ENCODE results near the gene TEX54.
"Not testable (repeated sequence)": the region's sequence is repeated elsewhere in the genome, so short reads cannot be mapped to it uniquely, and the experiment has no call there.

Gene TEX54

DNA sequence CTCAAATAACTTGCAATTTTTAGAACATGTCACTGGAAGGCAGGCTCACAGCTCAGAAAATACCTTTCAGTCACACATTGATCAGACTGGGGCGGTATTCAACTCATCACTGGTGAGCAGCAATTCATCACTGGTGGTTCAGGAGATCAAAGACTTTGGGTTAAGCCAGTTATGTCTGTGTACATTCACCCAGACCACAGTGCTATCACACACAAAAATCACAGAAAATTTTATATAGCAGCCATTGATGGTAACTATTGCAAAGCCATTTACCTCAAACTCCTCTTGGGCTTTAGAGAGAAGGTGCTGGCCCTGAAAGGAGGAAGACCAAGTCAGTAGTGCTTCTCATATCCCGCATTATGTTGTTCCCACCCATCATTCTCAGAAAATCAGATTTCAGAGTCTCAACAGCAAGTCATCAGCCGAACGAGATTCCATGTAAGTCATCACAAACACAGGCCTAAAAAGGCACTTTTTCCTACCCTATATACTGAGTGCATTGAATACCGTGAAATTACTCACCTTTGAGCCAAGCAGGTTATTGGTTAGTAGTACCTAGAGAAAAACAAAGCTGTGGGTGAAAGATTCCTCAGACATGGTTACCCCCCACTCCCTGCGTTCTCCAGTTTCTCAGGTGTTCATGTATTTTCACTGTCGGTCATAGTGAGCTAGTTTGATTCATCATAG is 20.8 kb upstream of the TEX54 start:
- H3K9ac ChIP-seq (ENCODE audit: low read length): peak overlapping the region; percentile 31
- H3K4me1 ChIP-seq (ENCODE audit: control insufficient read depth, insufficient read depth, low read length): peaks cover 20% of the 10 kb centered on the region
- no peaks in the 10 kb centered on the region for H3K9me3 ChIP-seq (ENCODE audit: control insufficient read depth, low read length)
- no peaks in the 10 kb centered on the region for H3K27me3 ChIP-seq (ENCODE audit: control insufficient read depth, insufficient read depth, low read length)
- peak overlapping the region; percentile 81 for H3K4me3 ChIP-seq (ENCODE audit: low read length)
- H3K36me3 ChIP-seq (ENCODE audit: control insufficient read depth, insufficient read depth, low read length): no peaks in the 10 kb centered on the region

DNA sequence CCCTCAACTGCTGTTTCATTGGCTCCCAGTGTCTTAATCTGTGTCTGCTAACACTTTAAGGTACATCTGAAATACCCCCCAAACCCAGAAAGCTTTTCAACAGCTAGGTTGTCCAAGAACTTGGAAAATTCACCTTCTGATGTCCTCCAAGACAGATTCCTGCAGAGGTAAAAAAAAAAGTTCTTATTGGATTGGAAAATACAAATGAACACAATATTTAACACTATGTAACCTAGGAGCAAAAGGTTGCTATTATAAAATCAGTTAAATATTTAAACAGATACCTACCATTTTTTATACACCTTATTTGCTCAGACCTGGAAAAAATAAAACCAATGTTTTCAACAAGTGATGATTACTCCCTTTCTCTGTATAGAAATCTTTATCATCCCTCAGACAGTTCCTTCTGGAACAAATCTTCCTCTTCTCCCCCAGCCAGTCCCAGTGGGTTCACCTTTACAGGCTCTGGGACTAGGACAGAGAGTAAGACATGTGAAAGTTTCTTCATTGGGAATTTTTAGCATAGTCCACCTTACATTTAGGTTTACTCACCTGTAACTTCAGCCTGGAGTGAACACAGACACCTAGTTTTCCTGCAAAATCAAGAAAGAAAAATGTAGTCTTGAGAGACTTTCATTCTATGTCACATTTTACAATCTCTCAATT is 20.0 kb upstream of the TEX54 start:
- Histone ChIP-seq H3K4me1 (ENCODE audit: control insufficient read depth, insufficient read depth, low read length) (peaks cover 15% of the 10 kb centered on the region), H3K36me3 (ENCODE audit: control insufficient read depth, insufficient read depth, low read length) (no peaks in the 10 kb centered on the region), H3K27me3 (ENCODE audit: control insufficient read depth, insufficient read depth, low read length) (no peaks in the 10 kb centered on the region), H3K4me3 (ENCODE audit: low read length) (no peak overlapping the region), H3K9me3 (ENCODE audit: control insufficient read depth, low read length) (no peaks in the 10 kb centered on the region), H3K9ac (ENCODE audit: low read length) (no peak overlapping the region)

DNA sequence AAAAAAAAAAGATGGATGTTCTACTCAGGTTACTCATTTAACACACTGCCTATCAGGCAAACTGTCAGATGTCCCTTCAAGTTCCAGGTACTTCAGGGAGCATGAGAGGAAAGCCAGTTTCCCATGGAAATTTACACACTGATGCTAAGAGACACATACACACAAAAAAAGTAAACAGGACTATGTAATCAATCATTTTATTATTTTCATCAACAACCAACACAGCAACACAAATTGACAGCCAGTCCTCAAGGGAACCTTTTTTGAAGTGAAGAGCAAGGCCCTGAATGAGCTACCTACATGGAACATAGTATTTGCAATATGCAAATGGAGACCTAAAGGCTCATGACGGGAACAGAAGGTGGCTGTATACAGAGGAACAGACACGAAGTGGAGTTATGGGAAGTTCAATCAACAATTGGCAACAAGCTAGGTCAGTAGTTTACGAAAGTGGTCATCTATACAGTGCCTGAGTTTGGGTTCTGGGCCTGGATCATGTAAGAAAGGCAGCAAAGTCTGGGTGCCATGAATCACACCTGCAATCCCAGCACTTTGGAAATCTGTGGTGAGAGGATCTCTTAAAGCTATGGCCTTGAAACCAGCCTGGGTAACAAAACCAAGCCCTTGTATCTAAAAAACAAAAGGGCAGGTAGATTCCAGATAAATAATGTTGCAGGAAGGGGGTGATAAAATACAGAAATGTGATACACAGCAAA is 19.3 kb upstream of the TEX54 start:
- Histone ChIP-seq H3K9ac (ENCODE audit: low read length) (no peak overlapping the region), H3K4me1 (ENCODE audit: control insufficient read depth, insufficient read depth, low read length) (peaks cover 15% of the 10 kb centered on the region), H3K36me3 (ENCODE audit: control insufficient read depth, insufficient read depth, low read length) (no peaks in the 10 kb centered on the region), H3K9me3 (ENCODE audit: control insufficient read depth, low read length) (no peaks in the 10 kb centered on the region), H3K27me3 (ENCODE audit: control insufficient read depth, insufficient read depth, low read length) (no peaks in the 10 kb centered on the region), H3K4me3 (ENCODE audit: low read length) (no peak overlapping the region)

DNA sequence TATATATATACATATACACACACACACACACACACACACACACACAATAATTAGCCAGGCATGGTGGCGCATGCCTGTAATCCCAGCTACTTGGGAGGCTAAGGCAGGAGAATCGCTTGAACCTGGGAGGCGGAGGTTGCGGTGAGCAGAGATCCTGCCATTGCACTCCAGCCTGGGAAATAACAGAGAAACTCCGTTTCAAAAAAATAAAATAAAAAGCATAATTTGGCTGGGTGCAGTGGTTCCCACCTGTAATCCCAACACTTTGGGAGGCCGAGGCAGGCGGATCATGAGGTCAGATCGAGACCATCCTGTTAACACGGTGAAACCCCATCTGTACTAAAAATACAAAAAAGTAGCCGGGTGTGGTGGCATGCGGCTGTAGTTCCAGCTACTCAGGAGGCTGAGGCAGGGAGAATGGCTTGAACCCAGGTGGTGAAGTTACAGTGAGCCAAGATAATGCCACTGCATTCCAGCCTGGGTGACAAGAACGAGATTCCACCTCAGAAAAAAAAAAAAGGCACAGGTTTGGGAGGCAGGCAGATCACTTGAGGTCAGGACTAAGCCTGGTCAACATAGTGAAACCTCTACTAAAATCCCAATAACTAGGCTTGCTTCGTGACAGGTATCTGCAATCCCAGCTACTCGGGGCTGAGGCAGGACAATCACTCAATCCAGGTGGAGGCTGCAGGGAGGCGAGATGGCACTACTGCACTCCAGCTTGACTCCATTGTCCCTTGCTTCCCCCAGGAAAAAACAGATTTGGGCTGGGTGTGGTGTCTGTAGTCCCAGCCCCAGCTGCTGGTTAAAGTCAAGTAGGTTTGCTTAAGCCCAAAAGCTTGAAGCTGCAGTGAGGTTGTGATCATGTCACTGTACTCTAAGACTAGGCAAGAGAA is 18.5 kb upstream of the TEX54 start:
- H3K9me3 ChIP-seq (ENCODE audit: control insufficient read depth, low read length): no peaks in the 10 kb centered on the region
- peaks cover 15% of the 10 kb centered on the region for H3K4me1 ChIP-seq (ENCODE audit: control insufficient read depth, insufficient read depth, low read length)
- H3K27me3 ChIP-seq (ENCODE audit: control insufficient read depth, insufficient read depth, low read length): no peaks in the 10 kb centered on the region
- H3K4me3 ChIP-seq (ENCODE audit: low read length): no peak overlapping the region
- no peak overlapping the region for H3K9ac ChIP-seq (ENCODE audit: low read length)
- no peaks in the 10 kb centered on the region for H3K36me3 ChIP-seq (ENCODE audit: control insufficient read depth, insufficient read depth, low read length)

DNA sequence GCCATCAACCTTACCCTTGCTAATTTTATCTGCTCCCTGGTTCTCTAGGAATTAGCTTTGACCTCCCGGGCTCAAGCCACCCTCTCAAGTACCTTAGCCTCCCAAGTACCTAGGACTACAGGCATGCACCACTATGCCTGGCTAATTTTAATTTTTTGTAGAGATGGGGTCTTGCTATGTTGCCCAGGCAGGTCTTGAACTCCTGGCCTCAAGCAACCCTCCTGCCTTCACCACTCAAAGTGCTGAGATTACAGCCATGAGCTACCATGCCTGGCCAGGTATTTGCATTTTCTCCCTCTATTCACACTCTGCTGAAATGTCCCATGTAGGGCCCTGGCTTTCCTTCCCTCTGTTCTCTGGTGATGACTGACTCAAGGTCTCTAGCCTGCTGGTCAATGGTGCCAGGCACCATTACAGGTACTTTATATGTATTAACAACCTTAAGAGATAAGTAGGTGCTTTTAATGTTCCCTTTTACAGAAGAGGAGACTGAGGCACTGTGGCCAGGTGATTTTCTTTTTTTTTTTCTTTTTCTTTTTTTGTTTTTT is 15.2 kb upstream of the TEX54 start:
- no peak overlapping the region for H3K4me3 ChIP-seq (ENCODE audit: low read length)
- no peaks in the 10 kb centered on the region for H3K36me3 ChIP-seq (ENCODE audit: control insufficient read depth, insufficient read depth, low read length)
- H3K4me1 ChIP-seq (ENCODE audit: control insufficient read depth, insufficient read depth, low read length): peaks cover under 1% of the 10 kb centered on the region
- H3K27me3 ChIP-seq (ENCODE audit: control insufficient read depth, insufficient read depth, low read length): no peaks in the 10 kb centered on the region
- H3K9ac ChIP-seq (ENCODE audit: low read length): no peak overlapping the region
- no peaks in the 10 kb centered on the region for H3K9me3 ChIP-seq (ENCODE audit: control insufficient read depth, low read length)

DNA sequence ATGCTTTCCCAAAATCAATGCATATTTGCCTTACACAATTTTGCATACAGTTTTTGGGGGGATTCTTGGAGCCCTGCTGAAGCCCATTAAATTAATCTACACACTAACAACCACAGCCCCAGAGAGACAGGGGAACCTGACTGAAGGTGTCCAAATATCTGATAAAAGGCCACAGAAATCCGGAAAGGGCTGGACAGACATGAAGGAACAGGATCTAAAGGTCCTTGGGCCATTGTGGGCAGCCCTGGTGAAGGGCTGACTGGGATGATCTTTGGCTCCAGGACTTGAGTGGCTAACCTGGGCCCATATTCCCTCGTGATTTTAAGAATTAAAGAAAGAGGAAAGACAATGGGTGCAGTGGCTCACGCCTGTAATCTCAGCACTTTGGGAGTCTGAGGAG is 13.5 kb upstream of the TEX54 start:
- Histone ChIP-seq H3K36me3 (ENCODE audit: control insufficient read depth, insufficient read depth, low read length) (no peaks in the 10 kb centered on the region), H3K27me3 (ENCODE audit: control insufficient read depth, insufficient read depth, low read length) (no peaks in the 10 kb centered on the region), H3K9ac (ENCODE audit: low read length) (no peak overlapping the region), H3K9me3 (ENCODE audit: control insufficient read depth, low read length) (no peaks in the 10 kb centered on the region), H3K4me3 (ENCODE audit: low read length) (no peak overlapping the region), H3K4me1 (ENCODE audit: control insufficient read depth, insufficient read depth, low read length) (peaks cover 10% of the 10 kb centered on the region)

DNA sequence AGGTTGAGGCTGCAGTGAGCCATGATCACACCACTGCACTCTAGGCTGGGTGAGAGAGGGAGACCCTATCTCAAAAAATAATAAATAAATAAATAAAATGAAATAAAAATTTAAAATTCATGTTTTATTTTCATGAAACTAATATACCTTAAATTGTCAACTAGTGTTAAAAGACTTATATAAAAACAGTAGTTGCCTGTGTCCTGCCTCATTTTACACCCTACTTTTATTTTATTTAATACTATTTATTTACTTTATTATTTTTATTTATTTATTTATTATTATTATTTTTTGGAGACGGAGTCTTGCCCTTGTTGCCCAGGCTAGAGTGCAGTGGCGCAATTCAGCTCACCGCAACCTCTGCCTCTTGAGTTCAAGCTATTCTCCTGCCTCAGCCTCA is 11.5 kb upstream of the TEX54 start:
- H3K27me3 ChIP-seq (ENCODE audit: control insufficient read depth, insufficient read depth, low read length): no peaks in the 10 kb centered on the region
- no peak overlapping the region for H3K9ac ChIP-seq (ENCODE audit: low read length)
- no peak overlapping the region for H3K4me3 ChIP-seq (ENCODE audit: low read length)
- no peaks in the 10 kb centered on the region for H3K9me3 ChIP-seq (ENCODE audit: control insufficient read depth, low read length)
- no peaks in the 10 kb centered on the region for H3K36me3 ChIP-seq (ENCODE audit: control insufficient read depth, insufficient read depth, low read length)
- H3K4me1 ChIP-seq (ENCODE audit: control insufficient read depth, insufficient read depth, low read length): peaks cover 10% of the 10 kb centered on the region

DNA sequence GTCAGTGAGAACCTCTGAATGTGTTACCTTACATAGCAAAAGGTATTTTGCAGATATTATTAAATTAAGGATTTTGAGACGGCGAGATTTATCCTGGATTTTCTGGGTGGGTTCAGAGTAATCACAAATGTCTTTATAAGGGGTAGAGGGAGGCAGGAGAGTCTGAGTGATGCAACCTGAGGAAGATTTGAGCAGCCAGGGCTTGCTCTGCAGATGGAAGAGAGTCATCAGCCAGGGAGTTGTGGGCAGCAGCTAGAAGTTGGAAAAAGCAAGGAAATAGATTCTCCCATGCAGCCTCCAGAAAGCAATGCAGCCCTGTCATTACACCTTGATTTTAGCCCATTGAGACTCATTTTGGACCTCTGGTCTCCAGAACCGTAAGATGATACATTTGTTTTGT is 10.8 kb upstream of the TEX54 start:
- H3K4me3 ChIP-seq (ENCODE audit: low read length): no peak overlapping the region
- no peaks in the 10 kb centered on the region for H3K27me3 ChIP-seq (ENCODE audit: control insufficient read depth, insufficient read depth, low read length)
- H3K9ac ChIP-seq (ENCODE audit: low read length): no peak overlapping the region
- H3K36me3 ChIP-seq (ENCODE audit: control insufficient read depth, insufficient read depth, low read length): no peaks in the 10 kb centered on the region
- H3K4me1 ChIP-seq (ENCODE audit: control insufficient read depth, insufficient read depth, low read length): peaks cover 15% of the 10 kb centered on the region
- H3K9me3 ChIP-seq (ENCODE audit: control insufficient read depth, low read length): no peaks in the 10 kb centered on the region

DNA sequence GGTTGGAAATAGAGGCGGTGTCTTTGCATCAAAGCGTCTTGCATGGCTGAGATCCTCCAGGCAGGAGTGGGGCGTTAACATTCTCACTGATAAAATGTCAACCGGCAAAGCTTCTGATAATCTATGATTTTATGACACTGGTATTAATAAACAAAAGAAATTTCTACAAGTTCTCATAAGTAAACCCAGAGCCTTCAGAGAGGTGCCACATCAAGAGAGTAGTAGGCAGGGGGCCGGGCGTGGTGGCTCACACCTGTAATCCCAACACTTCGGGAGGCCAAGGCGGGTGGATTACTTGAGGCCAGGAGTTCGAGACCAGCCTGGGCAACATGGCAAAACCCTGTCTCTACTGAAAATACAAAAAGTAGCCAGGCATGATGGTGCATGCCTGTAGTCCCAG is 10.2 kb upstream of the TEX54 start:
- not testable (repeated sequence) for H3K36me3 ChIP-seq (ENCODE audit: control insufficient read depth, insufficient read depth, low read length); H3K27me3 ChIP-seq (ENCODE audit: control insufficient read depth, insufficient read depth, low read length); H3K9me3 ChIP-seq (ENCODE audit: control insufficient read depth, low read length); H3K4me3 ChIP-seq (ENCODE audit: low read length)
- H3K4me1 ChIP-seq (ENCODE audit: control insufficient read depth, insufficient read depth, low read length): peaks cover 15% of the 10 kb centered on the region
- H3K9ac ChIP-seq (ENCODE audit: low read length): peak overlapping the region; percentile 89

DNA sequence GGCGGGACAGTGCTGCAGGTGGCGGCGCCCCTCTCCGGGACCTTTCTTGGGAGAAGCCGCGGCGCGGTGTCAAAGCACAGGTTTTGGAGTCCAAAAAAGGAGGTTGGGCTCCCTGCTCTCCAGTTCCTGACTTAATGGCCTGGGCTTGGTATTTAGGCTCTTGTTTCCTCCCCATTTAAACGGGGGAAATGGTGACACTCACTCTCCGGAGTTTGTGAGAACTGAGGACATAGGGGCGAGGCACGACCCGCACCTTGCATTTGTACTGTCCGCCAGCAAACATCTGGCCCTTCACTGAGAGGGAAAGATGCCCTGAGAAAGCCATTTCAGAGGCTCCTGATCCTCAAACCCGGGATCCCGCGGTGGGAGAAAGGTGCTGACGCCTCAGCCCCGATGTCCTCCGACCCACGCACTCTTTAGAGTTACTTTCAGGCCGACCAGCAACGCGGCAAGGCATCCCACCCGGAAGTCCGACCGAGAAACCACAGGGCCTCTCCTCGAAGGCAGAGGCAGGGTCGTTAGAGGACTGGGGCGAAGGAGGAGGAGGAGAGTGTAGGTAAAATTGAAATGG is 9.6 kb upstream of the TEX54 start:
- Histone ChIP-seq H3K4me1 (ENCODE audit: control insufficient read depth, insufficient read depth, low read length) (peaks cover 15% of the 10 kb centered on the region), H3K9ac (ENCODE audit: low read length) (peak overlapping the region; percentile 89), H3K36me3 (ENCODE audit: control insufficient read depth, insufficient read depth, low read length) (no peaks in the 10 kb centered on the region), H3K27me3 (ENCODE audit: control insufficient read depth, insufficient read depth, low read length) (no peaks in the 10 kb centered on the region), H3K9me3 (ENCODE audit: control insufficient read depth, low read length) (no peaks in the 10 kb centered on the region), H3K4me3 (ENCODE audit: low read length) (peak overlapping the region; percentile 66)

DNA sequence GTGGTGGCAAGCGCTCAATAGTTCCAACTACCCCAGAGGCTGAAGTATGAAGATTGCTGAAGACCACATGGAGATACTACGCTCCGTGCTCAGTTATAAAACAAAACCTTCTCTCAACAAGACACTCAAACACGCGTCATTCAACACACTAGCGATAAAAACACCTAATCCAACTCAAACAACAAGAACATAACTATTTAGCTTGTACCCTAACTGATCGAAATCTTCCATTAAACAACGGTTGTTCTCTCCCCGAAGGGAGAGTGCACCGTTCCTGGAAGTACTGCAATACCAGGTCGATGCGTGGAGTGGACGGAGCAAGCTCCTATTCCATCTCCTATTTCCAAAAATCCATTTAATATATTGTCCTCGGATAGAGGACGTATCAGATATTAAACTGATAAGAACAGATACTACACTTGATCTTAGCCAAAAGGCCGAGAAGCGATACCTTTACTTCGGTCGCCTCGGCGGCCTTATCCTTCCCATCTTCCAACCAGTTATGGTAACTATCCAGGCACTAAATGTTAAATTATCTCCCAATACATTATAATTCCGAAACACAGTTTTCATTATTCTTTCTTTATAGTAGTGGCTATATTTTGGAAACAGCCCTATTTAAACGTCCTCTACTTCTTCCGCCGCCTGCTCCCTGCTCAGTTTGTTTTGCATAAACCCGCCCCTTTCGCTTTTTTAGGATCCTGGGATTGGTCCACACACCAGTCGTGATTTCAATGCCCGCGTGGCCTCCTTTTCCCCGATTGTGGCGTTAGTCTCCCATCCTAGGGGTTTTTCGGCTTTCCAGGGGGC is 8.9 kb upstream of the TEX54 start:
- Histone ChIP-seq H3K27me3 (ENCODE audit: control insufficient read depth, insufficient read depth, low read length) (no peaks in the 10 kb centered on the region), H3K4me1 (ENCODE audit: control insufficient read depth, insufficient read depth, low read length) (peaks cover 15% of the 10 kb centered on the region), H3K9ac (ENCODE audit: low read length) (peak overlapping the region; percentile 94), H3K9me3 (ENCODE audit: control insufficient read depth, low read length) (no peaks in the 10 kb centered on the region), H3K36me3 (ENCODE audit: control insufficient read depth, insufficient read depth, low read length) (no peaks in the 10 kb centered on the region), H3K4me3 (ENCODE audit: low read length) (peak overlapping the region; percentile 66)

Measured in mucosa of stomach (tissue), 1 donor.